Femur (tissue), 1 donor: ENCODE results near the gene EEF2K.
"Not testable (repeated sequence)": the region's sequence is repeated elsewhere in the genome, so short reads cannot be mapped to it uniquely, and the experiment has no call there.

Experiments used
- DNase-seq: peaks from one replicate; pipeline ENCODE4 v3.0.0-alpha.2; 2017

Gene EEF2K

DNA sequence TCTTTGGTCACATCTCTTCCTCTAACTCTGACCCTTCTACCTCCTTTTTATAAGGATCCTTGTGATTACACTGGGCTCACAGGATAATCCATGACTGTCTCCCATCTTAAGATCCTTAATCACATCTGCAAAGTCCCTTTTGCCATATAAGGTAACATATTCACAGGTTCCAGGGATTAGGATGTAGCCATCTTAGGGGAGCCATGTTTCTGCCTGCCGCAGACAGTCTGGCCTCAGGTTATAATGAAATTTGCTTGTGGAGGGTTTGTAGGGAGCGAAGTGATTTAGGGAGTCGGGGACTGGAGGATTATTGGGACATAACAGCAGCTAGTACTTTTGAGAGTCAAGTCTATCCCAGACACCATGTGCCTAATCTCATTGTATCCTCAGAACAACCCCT, 7.7 kb downstream of the EEF2K start:
- no peak for DNase-seq

DNA sequence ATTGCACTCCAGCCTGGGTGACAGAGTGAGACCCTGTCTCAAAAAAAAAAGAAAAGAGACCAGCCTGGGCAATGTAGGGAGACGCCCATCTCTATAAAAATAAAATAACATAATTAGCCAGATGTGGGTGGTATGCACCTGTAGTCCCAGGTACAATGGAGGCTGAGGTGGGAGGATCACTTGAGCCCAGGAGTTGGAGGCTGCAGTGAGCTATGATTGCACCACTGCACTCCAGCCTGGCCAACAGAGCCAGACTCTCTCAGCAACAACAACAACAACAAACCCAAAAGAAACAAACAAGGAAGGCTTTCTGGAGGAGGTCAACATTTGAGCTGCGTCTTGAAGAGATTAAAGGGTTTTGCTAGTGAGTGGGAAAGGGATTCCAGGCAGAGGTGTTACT, 8.3 kb downstream of the EEF2K start:
- no peak for DNase-seq

DNA sequence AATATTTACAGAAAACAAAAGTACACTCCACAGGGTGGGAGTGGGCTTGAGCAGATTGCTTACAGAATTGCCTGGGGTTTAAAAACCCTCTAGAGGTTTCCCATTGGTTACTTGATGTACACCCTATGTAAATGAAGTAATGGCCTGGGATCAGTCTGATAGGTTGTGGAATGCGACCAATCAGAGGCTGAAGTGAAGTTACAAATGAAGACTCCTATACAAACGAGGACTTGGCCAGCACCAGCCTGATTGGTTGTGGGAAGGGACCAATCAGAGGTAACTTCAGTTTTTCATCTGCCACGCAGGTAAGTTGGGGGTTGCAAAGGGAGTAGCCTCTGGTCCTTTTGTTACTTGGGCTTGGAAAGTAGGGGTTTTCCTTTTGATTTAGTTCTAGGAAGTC, 8.8 kb downstream of the EEF2K start:
- DNase-seq: no peak

DNA sequence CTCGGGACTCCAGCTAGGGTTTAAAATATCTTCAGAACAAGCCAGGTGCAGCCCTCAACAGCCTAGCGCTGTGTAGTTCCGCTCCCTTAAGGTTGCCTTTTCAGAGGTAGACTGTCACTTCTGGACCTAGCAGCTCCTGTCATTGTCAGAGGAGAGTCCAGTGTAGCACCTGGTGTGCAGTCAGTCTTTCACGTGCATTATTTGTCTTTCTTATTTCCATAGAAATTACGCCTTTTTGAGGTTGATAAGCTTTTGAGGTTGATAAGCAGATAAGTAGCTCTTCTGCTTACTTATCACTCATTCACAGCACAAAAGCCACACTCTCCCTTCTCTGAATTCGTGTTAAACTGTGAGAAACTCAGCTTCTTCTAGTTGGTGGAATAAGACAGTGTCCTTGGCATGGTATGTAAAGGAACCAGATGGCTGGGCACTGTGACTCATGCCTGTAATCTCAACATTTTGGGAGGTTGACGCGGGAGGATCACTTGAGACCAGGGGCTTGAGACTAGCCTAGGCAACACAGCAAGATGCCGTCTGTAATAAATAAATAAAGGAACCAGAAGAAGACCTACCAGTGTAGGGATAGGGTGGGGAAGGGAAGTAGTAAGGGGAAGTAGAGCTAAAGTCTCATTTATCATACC, 10.2 kb downstream of the EEF2K start:
- no peak for DNase-seq

DNA sequence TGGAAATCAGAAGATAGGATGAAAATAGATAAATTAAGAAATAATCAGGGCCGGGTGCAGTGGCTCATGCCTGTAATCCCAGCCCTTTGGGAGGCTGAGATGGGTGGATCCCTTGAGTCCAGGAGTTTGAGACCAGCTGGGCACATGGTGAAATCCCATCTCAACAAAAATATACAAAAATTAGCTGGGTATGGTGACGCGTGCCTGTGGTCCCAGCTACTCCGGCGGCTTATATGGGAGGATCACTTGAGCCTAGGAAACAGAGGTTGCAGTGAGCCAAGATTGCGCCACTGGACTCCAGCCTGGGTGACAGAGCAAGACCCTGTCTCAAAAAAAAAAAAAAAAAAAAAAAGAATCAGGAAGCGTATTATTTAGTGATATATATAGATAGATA, 10.8 kb downstream of the EEF2K start:
- DNase-seq: not testable (repeated sequence)

DNA sequence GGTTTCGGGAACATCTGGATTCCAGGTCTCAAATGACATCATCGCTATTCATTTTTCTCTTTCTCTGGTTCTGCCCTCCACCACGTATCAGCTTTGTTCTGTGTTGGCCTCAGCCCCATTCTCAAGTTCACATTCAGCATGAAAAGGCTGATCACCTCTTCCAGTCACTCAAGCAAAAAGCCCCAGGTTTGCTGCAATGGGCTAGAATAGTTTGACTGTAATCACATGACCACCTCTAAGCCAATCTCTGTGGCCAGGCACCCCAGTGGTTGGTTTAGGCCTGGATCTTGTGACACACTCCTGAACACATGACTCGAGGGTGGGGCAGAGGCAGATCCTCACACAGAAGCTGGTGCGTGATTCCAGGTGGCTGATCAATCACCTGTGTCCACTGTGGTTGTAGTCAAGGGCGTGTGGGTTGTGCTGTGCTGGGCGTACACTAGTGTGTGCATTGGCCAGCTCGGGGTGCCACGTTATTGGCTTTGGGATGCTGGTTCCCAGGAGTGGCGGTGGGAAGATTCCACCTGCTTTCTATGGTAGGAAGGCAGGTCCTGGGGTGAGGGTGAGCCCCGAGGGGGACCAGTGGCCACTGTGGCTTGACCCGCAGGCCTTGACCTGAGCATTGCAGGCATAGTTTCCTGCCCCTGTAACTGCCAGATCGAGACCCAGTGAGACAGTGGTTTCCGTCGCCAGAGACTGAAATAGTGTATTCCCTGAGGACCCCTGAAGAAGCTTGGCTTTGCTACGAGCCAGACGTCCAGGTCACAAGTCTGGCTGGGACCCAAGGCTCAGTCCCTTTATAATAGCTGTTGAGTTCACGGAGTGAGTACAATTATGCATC, 12.0 kb downstream of the EEF2K start:
- DNase-seq: no peak

DNA sequence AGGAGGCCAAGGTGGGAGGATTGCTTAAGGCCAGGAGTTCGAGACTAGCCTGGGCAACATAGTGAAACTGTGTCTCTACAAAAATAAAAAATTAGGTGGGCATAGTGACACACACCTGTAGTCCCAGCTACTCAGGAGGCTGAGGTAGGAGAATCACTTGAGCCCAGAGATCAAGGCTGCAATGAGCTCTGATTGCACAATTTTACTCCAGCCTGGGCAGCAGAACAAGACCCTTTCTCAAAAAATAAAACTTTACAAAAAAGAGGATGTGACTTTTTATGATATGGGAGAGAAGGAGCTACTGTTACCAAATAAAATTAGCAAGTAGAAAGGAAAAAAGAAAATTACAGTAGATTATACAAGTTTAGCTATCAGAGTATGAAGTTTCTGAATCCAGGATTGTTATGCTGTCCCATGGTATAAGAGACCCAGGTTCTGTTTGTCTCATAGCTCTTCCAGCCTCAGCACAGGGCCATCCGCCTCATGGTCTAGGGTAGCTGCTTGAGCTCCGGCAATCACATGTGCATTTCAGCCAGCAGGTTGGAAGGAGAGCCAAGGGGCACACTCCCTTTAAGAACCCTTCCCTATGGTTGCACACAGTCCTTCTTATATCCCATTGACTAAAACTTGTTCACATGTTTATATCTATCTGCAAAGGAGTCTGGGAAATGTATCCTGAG, 13.5 kb downstream of the EEF2K start:
- DNase-seq: no peak

DNA sequence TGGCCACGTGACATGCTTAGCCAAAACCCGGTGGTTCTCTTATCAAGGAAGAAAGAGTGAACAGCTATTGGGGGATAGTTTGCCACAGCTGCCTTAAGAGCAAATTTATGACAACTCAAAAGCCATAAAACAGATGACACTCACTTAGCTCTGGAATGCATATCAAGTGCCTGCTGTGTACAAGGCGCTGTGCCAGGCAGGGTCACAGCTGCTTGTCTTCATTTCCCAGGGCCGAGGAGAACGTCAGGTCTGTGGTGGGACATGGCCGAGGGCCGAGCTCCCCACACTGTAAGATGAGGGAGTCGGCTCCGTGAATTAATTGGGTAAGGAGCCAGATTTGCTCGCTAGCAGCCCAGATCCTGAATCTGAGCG, 14.0 kb downstream of the EEF2K start:
- DNase-seq: peak; percentile 79

DNA sequence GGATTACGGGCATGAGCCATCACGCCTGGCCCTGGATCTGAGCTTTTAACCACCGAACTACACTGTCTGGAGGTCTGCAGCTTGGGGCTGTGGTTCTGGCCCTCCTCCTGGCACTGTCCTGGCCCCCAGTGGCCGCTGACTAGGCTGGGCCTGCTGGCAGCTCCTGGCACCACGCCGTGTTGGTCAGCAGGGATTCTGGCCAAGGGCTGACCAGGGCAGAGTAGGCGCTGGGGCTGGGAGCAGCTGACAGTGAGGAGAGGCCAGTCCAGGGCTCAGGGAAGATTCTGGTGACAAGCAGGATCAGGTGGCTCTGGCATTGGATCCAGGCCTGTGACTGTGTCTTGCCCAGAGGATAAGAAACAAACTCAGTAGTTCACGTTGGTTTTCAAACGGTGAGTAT, 14.6 kb downstream of the EEF2K start:
- peak; percentile 73 for DNase-seq

DNA sequence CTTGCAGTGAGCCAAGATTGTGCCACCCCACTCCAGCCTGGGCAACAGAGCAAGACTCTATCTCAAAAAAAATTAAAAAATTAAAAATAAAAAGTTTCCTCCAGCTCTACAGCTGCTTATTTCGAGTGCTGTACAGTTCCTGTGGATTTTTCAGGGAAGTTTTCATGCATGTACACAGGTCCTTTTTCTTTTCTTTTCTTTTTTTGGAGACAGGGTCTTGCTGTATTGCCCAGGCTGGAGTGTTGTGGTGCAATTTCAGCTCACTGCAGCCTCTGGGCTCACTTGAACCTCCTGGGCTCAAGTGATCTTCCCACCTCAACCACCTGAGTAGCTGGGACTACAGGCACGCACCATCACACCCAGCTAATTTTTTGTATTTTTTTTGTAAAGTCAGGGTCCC, 15.9 kb downstream of the EEF2K start:
- DNase-seq: no peak

DNA sequence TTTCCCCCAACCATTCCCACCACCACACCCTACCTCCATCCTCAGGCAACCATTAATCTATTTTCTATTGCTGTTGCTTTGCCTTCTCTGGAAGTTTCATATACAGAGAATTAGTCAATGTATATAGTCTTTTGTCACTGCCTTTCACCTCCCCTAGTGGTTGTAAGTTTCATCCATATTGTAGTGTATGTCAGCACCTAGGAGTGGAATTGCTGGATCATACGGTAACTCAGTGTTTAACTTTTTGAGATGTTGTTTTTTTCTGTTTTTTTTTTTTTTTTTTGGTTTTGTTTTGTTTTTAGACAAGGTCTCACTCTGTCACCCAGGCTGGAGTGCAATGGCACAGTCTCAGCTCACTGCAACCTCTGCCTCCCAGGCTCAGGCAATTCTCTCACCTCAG, 16.9 kb downstream of the EEF2K start:
- DNase-seq: no peak

DNA sequence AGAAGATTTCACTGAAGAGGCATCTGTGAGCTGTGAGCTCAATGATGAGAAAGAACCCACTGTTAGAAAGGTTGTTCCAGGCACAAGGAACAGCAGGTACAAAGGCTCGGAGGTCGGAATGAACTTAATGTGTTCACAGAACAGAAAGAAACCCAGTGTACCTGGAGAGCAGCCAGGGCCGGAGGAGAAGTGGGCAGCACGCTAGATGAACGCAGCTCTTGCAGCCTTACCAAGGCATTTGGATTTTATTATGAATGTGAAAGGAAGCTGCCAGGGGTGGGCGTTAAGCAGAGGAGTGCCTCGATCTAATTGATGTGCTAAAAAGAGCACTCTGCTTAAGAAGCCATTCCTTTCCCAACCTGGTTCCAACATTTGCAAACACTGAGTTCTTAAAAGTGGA, 19.0 kb downstream of the EEF2K start:
- DNase-seq: no peak

DNA sequence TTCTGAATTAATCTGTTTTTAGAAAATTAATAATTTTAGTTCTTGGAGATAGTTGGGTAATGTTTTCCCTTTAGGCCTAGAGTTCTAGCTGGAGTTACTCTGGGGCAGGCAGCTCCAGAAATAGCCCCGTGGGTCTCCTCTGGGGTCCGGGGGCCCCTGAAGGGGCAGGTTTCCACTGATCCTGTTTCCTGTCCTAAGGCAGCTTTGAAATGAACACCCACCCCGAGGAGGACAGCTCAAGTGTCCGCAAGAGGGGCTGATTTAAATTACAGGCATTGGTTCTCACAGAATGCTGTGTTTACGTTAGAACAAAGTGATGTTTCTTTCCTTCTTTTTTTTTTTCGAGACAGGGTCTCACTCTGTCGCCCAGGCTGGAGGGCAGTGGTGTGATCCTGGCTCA, 23.8 kb downstream of the EEF2K start:
- no peak for DNase-seq

DNA sequence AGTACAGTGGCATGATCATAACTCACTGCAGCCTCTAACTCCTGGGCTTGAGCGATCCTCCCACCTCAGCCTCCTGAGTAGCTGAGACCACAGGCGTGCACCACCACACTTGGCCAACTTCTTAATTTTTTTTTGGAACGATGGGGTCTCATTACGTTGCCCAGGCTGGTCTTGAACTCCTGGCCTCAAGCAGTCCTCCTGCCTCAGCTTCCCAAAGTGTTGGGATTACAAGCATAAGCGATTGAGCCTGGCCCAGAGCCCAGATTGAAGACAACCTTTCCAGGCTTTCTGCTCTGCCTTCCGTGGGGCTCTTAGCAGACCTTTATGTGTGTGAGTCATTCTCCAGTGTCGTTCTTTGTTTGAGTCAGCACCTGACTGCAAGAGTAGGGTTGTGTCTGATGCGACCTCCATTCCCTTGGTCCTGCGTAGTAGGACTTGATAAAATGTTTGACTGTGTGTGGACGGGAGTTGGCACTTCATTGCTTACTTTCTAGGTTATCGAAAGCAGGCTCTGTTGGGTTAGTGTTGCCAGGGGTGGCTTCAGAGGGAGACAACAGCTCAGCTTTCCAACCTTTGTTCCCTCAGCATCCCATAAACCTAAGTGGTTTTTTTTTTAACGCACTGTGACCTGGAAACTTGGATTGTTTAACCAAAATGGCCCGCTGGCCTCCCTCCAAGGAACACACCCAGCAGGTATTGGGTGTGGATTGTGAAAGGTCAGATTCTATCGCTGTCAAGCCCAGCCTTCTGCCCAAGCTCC, 26.4 kb downstream of the EEF2K start:
- no peak for DNase-seq

DNA sequence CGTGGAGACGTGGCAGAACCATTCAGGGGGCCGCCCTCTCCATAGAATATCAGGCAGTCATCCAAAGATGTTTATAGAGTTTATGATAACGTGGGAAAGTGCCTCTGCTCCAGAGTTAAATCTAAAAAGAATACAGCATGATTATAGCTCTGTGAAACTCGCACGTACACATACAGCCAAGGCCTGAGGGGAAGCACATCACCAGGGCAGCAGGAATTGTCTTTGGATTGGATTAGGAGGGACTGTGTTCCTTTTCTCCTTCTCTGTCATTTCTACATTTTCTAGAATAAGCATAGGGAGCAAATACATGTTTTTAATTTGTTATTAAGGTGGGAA, 26.9 kb downstream of the EEF2K start:
- DNase-seq: no peak

DNA sequence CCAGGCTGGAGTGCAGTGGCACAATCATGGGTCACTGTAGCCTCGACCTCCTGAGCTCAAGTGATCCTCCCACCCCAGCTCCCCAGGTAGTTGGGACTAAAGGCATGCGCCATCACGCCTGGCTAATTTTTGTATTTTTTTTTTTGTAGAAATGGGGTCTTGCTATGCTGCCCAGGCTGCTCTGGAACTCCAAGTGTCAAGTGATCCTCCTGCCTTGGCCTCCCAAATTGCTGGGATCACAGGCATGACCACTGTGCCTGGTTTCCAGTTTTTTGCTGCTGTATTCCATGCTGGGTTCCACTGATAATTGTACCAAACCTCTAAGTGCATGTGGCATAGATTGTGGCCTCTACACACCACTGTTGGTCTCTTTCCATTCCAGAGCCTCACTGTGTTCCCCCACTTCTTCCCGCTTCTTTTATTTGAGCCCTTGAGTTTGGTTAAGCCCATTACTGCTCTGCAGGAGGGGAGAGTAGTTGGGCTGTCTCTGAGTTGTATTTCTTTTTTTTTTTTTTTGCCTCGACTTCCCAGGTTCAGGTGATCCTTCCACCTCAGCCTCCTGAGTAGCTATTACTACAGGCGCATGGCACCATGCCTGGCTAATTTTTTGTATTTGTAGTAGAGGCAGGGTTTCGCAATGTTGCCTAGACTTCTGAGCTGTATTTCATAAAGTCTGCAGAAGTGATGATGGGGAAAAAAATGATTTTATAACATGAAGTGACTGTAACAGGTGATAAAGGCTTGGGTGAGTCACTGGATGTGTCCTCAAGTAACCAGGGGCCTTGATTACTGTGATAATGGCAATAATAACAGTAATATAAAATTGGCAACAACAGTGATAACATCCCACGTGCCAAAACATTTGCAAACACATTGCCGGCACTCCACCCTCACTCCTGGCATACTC, 30.0 kb downstream of the EEF2K start:
- DNase-seq: no peak

DNA sequence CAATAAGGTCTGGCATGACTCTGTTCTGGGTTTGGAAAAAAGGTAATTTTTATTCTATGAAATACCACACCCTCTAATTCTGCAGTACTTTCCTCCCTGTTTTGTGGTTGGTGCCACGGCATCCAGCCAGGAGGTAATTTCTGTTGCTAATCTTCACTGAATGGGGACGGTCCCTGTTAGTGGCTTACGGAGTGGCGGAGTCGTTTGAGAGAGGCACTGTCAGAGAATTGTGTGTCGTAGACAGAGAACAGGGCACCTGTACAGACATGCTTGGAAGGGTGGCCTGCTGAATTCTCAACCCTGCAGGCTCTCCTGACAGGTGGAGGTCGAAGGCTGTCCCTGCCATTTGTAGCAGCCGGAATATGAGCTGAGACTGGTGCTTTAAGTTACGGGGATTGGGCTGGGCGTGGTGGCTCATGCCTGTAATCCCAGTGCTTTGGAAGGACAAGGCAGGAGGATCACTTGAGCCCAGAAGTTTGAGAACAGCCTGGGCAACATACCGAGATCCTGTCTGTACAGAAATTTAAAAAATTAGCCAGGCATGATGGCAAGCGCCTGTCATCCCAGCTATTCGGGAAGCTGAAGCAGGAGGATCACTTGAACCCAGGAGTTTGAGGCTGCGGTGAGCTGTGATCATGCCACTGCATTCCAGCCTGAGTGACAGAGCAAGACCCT, 33.2 kb downstream of the EEF2K start:
- no peak for DNase-seq

DNA sequence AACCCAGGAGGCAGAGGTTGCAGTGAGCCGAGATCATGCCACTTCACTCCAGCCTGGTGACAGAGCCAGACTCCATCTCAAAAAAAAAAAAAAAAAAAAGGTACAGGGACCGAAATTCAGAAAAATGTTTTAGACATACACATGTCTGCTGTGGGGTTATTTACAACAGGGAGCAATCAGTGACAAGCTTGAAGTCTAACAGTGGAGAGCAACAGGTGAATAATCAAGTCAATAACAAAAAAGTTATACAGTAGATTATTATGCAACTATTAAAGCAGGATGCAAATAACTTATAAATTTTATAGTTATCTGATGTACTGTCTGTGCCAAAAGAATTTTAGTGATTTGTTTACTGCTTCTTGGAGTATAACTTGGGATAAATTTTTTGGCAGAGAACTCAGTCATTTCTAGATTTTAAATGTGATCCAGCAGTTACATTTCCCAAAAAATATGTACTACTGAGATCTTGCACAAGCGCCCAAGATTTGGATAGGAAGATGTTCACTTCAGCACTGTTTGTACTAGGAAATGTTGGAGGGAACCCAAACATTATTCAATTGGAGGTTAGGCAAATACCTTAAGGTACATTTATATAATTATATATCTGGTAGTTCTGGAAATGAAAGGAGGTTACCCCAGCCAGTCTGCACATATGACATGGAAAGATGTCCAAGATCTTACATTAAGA, 34.1 kb downstream of the EEF2K start:
- no peak for DNase-seq

DNA sequence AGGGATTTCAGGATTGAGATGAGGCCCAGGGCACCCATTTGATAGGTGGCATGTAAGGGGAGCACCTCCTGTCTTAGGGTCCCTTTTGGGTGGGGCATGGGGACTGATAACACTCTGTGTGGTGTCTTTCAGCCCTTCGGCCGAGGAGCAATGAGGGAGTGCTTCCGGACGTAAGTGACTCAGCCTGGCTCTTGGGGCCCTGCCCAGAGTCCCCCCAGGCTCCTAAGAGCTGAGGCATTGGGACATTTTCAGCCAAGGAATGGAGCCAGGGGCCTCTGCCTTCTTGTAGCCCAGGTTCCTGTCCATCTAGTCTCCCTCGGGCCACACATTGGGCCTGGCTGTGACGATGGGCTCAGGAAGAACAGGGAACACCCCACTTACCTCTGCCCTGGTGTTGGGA, 44.4 kb downstream of the EEF2K start:
- DNase-seq: no peak

DNA sequence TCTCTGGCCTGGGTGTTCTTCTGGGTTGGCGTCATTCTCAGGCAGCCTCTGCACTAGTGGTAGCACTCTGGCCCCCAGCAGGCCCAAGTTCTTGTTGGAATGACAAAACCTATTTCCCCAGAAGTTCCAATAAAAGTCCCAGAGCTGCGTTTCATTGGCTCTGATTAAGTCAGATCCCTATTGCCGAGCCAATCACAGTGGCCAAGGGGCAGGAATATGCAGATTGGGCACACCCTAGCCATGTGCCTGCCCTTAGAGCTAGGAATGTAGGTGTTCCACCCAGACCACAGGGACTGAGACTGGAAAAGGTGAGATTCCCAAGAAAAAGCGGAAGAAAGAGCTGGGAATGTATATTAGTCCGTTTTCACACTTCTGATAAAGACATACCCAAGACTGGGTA, 46.2 kb downstream of the EEF2K start:
- no peak for DNase-seq

DNA sequence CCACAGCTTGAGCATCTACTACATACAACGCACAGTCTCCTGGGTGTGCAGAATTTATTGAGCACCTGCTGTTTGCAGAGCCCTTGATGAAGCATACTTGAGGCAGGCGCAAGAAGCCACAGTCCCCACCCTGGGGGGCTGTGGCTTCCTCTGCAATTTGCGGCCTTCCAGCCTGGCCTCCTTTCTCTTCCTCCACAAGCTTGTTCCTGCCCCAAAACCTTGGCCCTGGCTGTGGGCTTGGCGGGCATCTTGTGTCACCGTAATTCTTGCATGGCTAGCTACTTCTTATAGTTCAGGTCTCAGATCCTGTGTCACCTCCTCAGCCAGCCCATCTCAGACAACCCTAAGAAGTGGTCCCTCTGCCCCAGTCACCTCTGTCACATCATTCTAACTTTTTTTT, 47.2 kb downstream of the EEF2K start:
- no peak for DNase-seq
